ENCODE data around the gene ABCC4. TPM values are rescaled to one million over a fixed set of nuclear protein-coding genes. Genes with fewer than 3 reads are reported as not detected.

Gene ABCC4
- polyA plus RNA-seq, 1 donor from 2014 or later, result 2.4 TPM

- no peak overlapping the region for H3K27ac ChIP-seq (ENCODE audit: low read length)
- TF ChIP-seq RAD21 (conservative IDR thresholded peaks at IDR 0.05), result no peak
- no peak for TF ChIP-seq EZH2 (IDR thresholded peaks at IDR 0.05; ENCODE audit: borderline replicate concordance, insufficient read depth, low read length, poor library complexity, severe bottlenecking)
- no peak for TF ChIP-seq MXI1 (conservative IDR thresholded peaks at IDR 0.05; ENCODE audit: poor library complexity, severe bottlenecking)
- no peak for TF ChIP-seq POLR2AphosphoS5 (IDR thresholded peaks at IDR 0.05)
- TF ChIP-seq REST (IDR thresholded peaks at IDR 0.05; ENCODE audit: borderline replicate concordance), result no peak
- no peak for TF ChIP-seq TAF1 (IDR thresholded peaks at IDR 0.05; ENCODE audit: low read depth)
- no peak for TF ChIP-seq CTCF (IDR thresholded peaks at IDR 0.05; ENCODE audit: poor library complexity, severe bottlenecking)
- no peak for TF ChIP-seq SMC3 (conservative IDR thresholded peaks at IDR 0.05; ENCODE audit: poor library complexity)
- TF ChIP-seq EP300 (conservative IDR thresholded peaks at IDR 0.05; ENCODE audit: poor library complexity, severe bottlenecking), result no peak
- H3F3A ChIP-seq (ENCODE audit: insufficient read depth, low read length, poor library complexity, severe bottlenecking), result no peaks in the 10 kb centered on the region
- no peaks in the 10 kb centered on the region for H3K79me2 ChIP-seq (replicated peaks; ENCODE audit: insufficient read depth, low read length)
- no peaks in the 10 kb centered on the region for H3K27me3 ChIP-seq (ENCODE audit: insufficient read depth, low read depth, low read length)
- H2AFZ ChIP-seq (ENCODE audit: low read depth, low read length), result no peak overlapping the region
- no peak overlapping the region for H3K9ac ChIP-seq (ENCODE audit: low read length)
- no peaks in the 10 kb centered on the region for H3K9me3 ChIP-seq (ENCODE audit: low read length)
- H3K36me3 ChIP-seq (ENCODE audit: insufficient read depth, low read length), result no peaks in the 10 kb centered on the region
- H3K9me2 ChIP-seq (ENCODE audit: insufficient read depth, low read length), result no peaks in the 10 kb centered on the region
- no peak overlapping the region for H3K4me2 ChIP-seq (ENCODE audit: low read length)
- H4K20me1 ChIP-seq (ENCODE audit: insufficient read depth), result no peaks in the 10 kb centered on the region
- H3K4me3 ChIP-seq (ENCODE audit: low read length), result no peak overlapping the region
These were observed 66.0 kb downstream of the ABCC4 start for GRCh38 chr13:95235199-95235756.

GRCh38 chr13:95234242-95234641 is 67.0 kb downstream of the ABCC4 start:
- Histone ChIP-seq H3K9me2 (ENCODE audit: insufficient read depth, low read length) (no peaks in the 10 kb centered on the region), H3K9me3 (ENCODE audit: low read length) (no peaks in the 10 kb centered on the region), H3K27me3 (ENCODE audit: insufficient read depth, low read depth, low read length) (no peaks in the 10 kb centered on the region), H3K27ac (ENCODE audit: low read length) (no peak overlapping the region), H3K9ac (ENCODE audit: low read length) (no peak overlapping the region), H3K4me2 (ENCODE audit: low read length) (no peak overlapping the region), H3F3A (ENCODE audit: insufficient read depth, low read length, poor library complexity, severe bottlenecking) (no peaks in the 10 kb centered on the region), H3K79me2 (replicated peaks; ENCODE audit: insufficient read depth, low read length) (no peaks in the 10 kb centered on the region), H3K4me3 (ENCODE audit: low read length) (no peak overlapping the region), H2AFZ (ENCODE audit: low read depth, low read length) (no peak overlapping the region), H3K36me3 (ENCODE audit: insufficient read depth, low read length) (no peaks in the 10 kb centered on the region), H4K20me1 (ENCODE audit: insufficient read depth) (no peaks in the 10 kb centered on the region)
- TF ChIP-seq RAD21 (conservative IDR thresholded peaks at IDR 0.05), result no peak
- no peak for TF ChIP-seq MXI1 (conservative IDR thresholded peaks at IDR 0.05; ENCODE audit: poor library complexity, severe bottlenecking)
- TF ChIP-seq POLR2AphosphoS5 (IDR thresholded peaks at IDR 0.05), result no peak
- TF ChIP-seq SMC3 (conservative IDR thresholded peaks at IDR 0.05; ENCODE audit: poor library complexity), result no peak
- no peak for TF ChIP-seq EZH2 (IDR thresholded peaks at IDR 0.05; ENCODE audit: borderline replicate concordance, insufficient read depth, low read length, poor library complexity, severe bottlenecking)
- no peak for TF ChIP-seq REST (IDR thresholded peaks at IDR 0.05; ENCODE audit: borderline replicate concordance)
- no peak for TF ChIP-seq CTCF (IDR thresholded peaks at IDR 0.05; ENCODE audit: poor library complexity, severe bottlenecking)
- TF ChIP-seq EP300 (conservative IDR thresholded peaks at IDR 0.05; ENCODE audit: poor library complexity, severe bottlenecking), result no peak
- TF ChIP-seq TAF1 (IDR thresholded peaks at IDR 0.05; ENCODE audit: low read depth), result no peak

Data from neural cell (in vitro differentiated cells).